Thyroid gland (tissue), 4 donors: Measurements from ENCODE around the gene WWP2.

ENCODE experiments used
- CTCF ChIP-seq, 6 experiments: fragments of 200-600 bp in 3 of 6; fragments of 450-650 bp in 3 of 6; sonication (generic) in 3 of 6; IDR thresholded peaks; one replicate each; pipeline ENCODE4 v1.5.1; 2016 to 2019; ENCODE audit warnings: antibody characterized with exemption in 6 of 6, mild to moderate bottlenecking in 2 of 6, inconsistent platforms in 1 of 6, moderate library complexity in 1 of 6
- POLR2A ChIP-seq, 2 donors: fragments of 450-650 bp; IDR thresholded peaks; one replicate each; pipeline ENCODE4 v1.6.1; 2017; ENCODE audit warnings: antibody characterized with exemption in 2 of 2, mild to moderate bottlenecking in 2 of 2, moderate library complexity in 1 of 2

- TF ChIP-seq CTCF (IDR thresholded peaks at IDR 0.05): no peak
- TF ChIP-seq POLR2A (IDR thresholded peaks at IDR 0.05): no peak
These were observed 93.5 kb downstream of the WWP2 start for GRCh38 chr16:69855592-69855991.
